Pancreas (tissue), 10 donors: ENCODE measurements around the gene PLK1. TPM values are rescaled to one million over a fixed set of nuclear protein-coding genes. Genes with fewer than 3 reads are reported as not detected.

Experiments used
- ATAC-seq, 4 donors: fragments of 200-7000 bp; cut with Tn5 transposase; one replicate each; pipeline versions ENCODE4 v1.8.0 to v1.9.1; 2020; ENCODE audit warnings: mild to moderate bottlenecking in 4 of 4, moderate library complexity in 4 of 4
- DNase-seq, 6 donors: peaks; one replicate each; pipeline ENCODE4 v3.0.0-alpha.2; 2020
- FAIRE-seq: peaks from 2 replicates; lab custom pipeline; 2012; peaks lifted over from hg19 to GRCh38; lab: Jason Lieb, UNC
- H3K27ac ChIP-seq, 4 donors: fragments of 200-600 bp; sonication (generic); 1 replicate in 3 of 4; 2 replicates in 1 of 4; pipeline versions ENCODE4 v1.5.0 to v1.8.0; 2020
- H3K27me3 ChIP-seq, 4 donors: fragments of 200-600 bp; one replicate each; pipeline ENCODE4 v1.8.0; 2021
- H3K36me3 ChIP-seq, 3 donors: fragments of 200-600 bp; sonication (generic) in 1 of 3; one replicate each; pipeline versions ENCODE4 v1.5.0 to v1.8.0; 2020 to 2021
- H3K4me1 ChIP-seq, 3 donors: fragments of 200-600 bp; one replicate each; pipeline ENCODE4 v1.8.0; 2021
- H3K4me3 ChIP-seq, 4 donors: fragments of 200-600 bp; sonication (generic) in 2 of 4; one replicate each; pipeline versions ENCODE4 v1.5.0 to v1.8.0; 2020 to 2021
- H3K9me3 ChIP-seq, 4 donors: fragments of 200-600 bp; one replicate each; pipeline ENCODE4 v1.8.0; 2021
- whole genome bisulfite sequencing, 2 donors: extraction: QIAGEN DNeasy Blood & Tissue Kit; methylation state at CpG; one replicate each; pipeline ENCODE4 v1.1.7; 2013; 5-methylcytosine and 5-hydroxymethylcytosine counted together
- intact Hi-C, 3 donors: fragments of 100-400 bp; cut with DNase I; formaldehyde crosslinking; loops; one replicate each; pipeline versions ENCODE4 v1.11.1 to v1.14.2; 2022
- polyA plus RNA-seq, 2 donors: library from polyadenylated mRNA; stranded (reverse); fragments of 200-250 nt; gene quantifications; one replicate each; pipeline ENCODE4 v1.2.3, GENCODE V29; 2013
- total RNA-seq, 6 donors: library from RNA; stranded (reverse); fragmentation: NEBNext Ultra II Directional in 4 of 6; extraction: Animal tissue kit (Norgen Biotek cat#: 25700) in 4 of 6; gene quantifications; one replicate each; pipeline versions ENCODE4 v1.2.1 to v1.2.4, GENCODE V29; 2021 to 2023
- TF ChIP-seq, protein P1 (sequence below), 4 donors: fragments of 200-600 bp; sonication (generic) in 3 of 4; IDR thresholded peaks; one replicate each; pipeline versions ENCODE4 v1.5.0 to v1.8.0; 2021; ENCODE audit warnings: antibody characterized with exemption in 4 of 4
- donor health status: healthy with polysubstance abuse.
- donor health status: DM: no; HTN: no; CAD: no; lungs with moderate emphysema.
- donor health status: DM: no; HTN: no; CAD: no.
- donor health status: control.
- donor health status: control.
- donor health status: Bipolar disorder and iron deficiency.
- donor health status: DM: yes; HTN: yes; CAD: no.
- donor health status: DM: no; HTN: no; CAD: no.
- donor health status: DM: no; HTN: no; CAD: no.
- donor health status: DM: yes; HTN: yes; CAD: no.

The PLK1 gene
- total and polyA plus RNA-seq, 8 donors, result 0.31 to 2.7 (median 1.1) TPM

DNA sequence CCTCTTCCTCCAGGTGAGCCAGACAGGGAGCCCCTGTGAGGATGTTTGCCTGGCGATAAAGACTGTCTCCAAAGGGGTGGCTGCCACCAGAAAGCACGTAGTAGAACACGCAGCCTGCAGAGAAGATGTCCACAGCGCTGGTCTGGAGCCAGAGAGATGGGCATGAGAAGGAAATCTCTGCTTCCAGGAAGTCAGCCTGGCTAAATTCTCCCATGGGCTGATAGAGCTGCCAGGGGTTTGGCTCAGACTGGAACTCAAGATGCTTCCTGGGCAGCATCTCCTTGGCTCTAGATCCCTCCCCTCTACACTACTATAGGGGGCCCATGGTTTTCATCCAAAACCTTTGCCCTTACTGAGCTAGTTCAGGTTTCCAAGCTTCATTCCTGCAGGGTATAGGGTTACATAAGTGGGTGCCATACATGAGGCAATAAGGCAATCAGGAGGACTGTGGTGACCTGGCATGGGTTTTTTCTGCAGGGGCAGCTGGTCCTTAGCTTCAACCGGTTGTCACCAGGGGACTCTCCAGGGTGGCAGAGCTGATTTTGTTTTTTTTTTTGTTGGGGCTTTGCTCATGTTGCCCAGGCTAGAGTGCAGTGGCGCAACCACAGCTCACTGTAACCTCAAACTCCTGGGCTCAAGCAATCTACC, 13.6 kb downstream of the PLK1 start:
- H3K4me3 ChIP-seq, result no peak overlapping the region
- intact Hi-C loops, result no loop called here
- no peaks in the 10 kb centered on the region for H3K27me3 ChIP-seq
- ATAC-seq (no peak), DNase-seq (no peak), FAIRE-seq (no peak)
- H3K9me3 ChIP-seq, result no peaks in the 10 kb centered on the region
- TF ChIP-seq, protein P1, sequence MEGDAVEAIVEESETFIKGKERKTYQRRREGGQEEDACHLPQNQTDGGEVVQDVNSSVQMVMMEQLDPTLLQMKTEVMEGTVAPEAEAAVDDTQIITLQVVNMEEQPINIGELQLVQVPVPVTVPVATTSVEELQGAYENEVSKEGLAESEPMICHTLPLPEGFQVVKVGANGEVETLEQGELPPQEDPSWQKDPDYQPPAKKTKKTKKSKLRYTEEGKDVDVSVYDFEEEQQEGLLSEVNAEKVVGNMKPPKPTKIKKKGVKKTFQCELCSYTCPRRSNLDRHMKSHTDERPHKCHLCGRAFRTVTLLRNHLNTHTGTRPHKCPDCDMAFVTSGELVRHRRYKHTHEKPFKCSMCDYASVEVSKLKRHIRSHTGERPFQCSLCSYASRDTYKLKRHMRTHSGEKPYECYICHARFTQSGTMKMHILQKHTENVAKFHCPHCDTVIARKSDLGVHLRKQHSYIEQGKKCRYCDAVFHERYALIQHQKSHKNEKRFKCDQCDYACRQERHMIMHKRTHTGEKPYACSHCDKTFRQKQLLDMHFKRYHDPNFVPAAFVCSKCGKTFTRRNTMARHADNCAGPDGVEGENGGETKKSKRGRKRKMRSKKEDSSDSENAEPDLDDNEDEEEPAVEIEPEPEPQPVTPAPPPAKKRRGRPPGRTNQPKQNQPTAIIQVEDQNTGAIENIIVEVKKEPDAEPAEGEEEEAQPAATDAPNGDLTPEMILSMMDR (IDR thresholded peaks at IDR 0.05), result no peak
- 92 to 95% methylated on average over 6 of the region's 6 CpGs for WGBS, 2 donors
- H3K36me3 ChIP-seq, result peaks cover 0 to 25% (median 7%) of the 10 kb centered on the region in 3 donors
- H3K4me1 ChIP-seq, result no peaks in the 10 kb centered on the region
- no peak overlapping the region for H3K27ac ChIP-seq

DNA sequence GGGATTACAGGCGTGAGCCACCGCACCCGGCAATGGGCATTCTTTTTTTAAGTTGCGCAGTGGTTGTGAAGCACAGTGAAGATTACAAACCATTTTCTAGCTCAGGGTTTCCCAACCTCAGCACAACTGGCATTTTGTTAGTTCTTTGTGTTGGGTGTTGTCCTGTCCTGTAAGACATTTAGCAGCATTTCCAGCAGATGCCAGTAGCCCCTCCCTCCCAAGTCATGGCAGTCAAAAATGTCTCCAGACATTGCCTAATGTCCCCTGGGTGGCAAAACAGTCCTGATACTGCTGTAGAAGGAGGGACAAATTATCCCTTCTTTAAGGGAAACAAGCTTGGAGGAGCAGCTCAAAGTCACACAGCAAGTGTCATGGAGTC, 15.6 kb downstream of the PLK1 start:
- no peak for DNase-seq
- intact Hi-C loops, result no loop called here
- Histone ChIP-seq H3K9me3 (no peaks in the 10 kb centered on the region), H3K4me3 (no peak overlapping the region), H3K36me3 (peaks cover 0 to 12% (median 7%) of the 10 kb centered on the region in 3 donors), H3K27me3 (no peaks in the 10 kb centered on the region), H3K27ac (no peak overlapping the region), H3K4me1 (no peaks in the 10 kb centered on the region)
- 97 to 98% methylated on average over 4 of the region's 4 CpGs for WGBS, 2 donors
- TF ChIP-seq, protein P1 (IDR thresholded peaks at IDR 0.05), result no peak
- FAIRE-seq, result no peak
- no peak for ATAC-seq

DNA sequence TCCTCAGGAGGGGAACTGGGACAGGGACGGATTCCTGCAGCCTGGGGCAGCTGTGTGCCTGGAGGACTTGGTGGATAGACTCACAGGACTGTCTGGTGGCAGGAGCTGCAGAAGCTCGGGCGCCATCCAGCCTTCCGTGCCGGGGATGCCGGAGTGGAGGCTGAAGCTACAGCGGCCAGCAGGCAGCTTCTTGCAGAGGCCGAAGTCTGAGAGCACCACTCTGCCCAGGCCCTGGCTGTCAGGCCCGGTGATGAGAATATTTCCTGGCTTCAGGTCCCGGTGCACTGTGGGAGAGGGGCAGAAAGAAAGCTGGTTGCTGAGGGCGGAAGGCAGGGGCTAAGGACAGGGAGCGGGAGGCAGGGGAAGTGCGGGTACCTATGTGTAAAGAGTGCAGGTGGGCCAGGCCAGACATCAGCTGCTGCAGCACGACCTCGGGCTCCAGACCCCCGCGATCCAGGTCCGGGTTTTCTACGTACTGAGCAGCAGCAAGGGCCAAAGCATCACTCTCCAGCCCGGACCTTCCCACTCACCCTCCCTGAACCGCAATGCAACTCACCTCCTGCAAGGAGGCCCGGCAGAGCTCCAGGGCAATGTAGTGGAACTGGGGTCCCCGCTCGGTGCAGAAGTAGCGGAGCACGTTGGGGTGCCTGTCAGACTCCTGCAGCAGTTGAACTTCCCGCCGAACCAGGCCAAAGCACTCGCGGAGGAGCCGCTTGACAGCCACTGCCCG, 16.1 kb downstream of the PLK1 start:
- Histone ChIP-seq H3K36me3 (peaks cover 0 to 6% (median 2%) of the 10 kb centered on the region in 3 donors), H3K27me3 (no peaks in the 10 kb centered on the region), H3K9me3 (no peaks in the 10 kb centered on the region), H3K4me1 (no peaks in the 10 kb centered on the region), H3K4me3 (no peak overlapping the region), H3K27ac (no peak overlapping the region)
- intact Hi-C loops, result no loop called here
- peak in 3 of 4 donors; percentile 29 to 55 (median 31) for ATAC-seq
- TF ChIP-seq, protein P1 (IDR thresholded peaks at IDR 0.05), result no peak
- FAIRE-seq, result no peak
- 24% methylated on average over 30 to 32 of the region's 32 CpGs for WGBS, 2 donors
- peak in 1 of 6 donors; percentile 57 for DNase-seq

DNA sequence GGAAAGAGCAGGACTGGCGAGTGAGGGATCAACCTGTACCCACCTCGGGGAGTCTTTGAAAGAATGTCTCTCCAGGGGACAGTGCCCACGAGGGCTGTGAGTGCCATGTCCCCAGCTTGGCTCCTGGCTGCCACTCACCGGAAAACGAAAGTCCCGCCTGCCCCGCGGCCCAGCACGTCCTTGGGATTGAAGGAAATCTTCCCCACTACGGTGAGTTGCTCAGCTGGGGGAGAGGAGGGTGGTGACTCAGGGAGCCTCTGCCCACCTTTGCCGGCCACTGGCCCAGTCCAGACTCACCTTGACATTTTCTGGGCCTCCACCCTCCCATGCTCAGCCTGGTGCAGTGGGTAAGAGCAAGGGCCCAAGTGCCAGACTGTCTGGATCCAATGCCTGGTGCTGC, 17.1 kb downstream of the PLK1 start:
- no peaks in the 10 kb centered on the region for H3K9me3 ChIP-seq
- WGBS, 2 donors, result 75 to 81% methylated on average over 11 of the region's 11 CpGs
- no peaks in the 10 kb centered on the region for H3K36me3 ChIP-seq
- DNase-seq (no peak), ATAC-seq (no peak), FAIRE-seq (no peak)
- H3K27me3 ChIP-seq, result no peaks in the 10 kb centered on the region
- H3K4me1 ChIP-seq, result no peaks in the 10 kb centered on the region
- no peak overlapping the region for H3K27ac ChIP-seq
- H3K4me3 ChIP-seq, result no peak overlapping the region
- TF ChIP-seq, protein P1 (IDR thresholded peaks at IDR 0.05), result no peak
- intact Hi-C loops, result no loop called here

DNA sequence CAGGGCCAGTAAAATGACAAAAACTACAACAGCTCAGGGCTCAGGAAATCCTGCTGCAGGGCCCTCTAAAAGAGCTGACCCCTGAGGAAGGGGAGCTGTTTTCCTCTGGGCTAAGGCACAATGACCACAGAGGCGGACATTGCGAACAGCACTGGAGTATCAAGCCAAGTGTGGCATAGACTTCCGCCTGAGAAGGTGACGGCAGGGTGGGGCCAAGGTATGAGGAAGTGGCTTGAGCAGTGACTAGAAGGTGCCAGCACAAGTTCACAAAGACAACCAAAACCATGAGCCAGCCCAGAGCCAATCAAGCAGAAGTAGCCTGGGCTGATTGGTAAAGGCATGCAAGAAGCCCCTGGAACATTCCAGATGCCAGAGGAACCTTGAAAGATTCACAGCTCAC, 20.4 kb downstream of the PLK1 start:
- Histone ChIP-seq H3K27me3 (no peaks in the 10 kb centered on the region), H3K36me3 (no peaks in the 10 kb centered on the region), H3K4me1 (no peaks in the 10 kb centered on the region), H3K9me3 (no peaks in the 10 kb centered on the region), H3K4me3 (no peak overlapping the region), H3K27ac (no peak overlapping the region)
- WGBS, 2 donors, result 75 to 83% methylated on average over 4 of the region's 4 CpGs
- FAIRE-seq (no peak), DNase-seq (no peak), ATAC-seq (peak in 3 of 4 donors; percentile 25 to 79 (median 79))
- TF ChIP-seq, protein P1 (IDR thresholded peaks at IDR 0.05), result no peak
- intact Hi-C loops, result no loop called here
